Measurements from ENCODE around the gene CPXM2. TPM values are rescaled to one million over a fixed set of nuclear protein-coding genes. Genes with fewer than 3 reads are reported as not detected.

Gene CPXM2
- total RNA-seq, 1 donor from 2014 or later = 4.6 TPM

- intact Hi-C loops (cut with DNase I) = no loop called here
- no peak for DNase-seq (ENCODE audit: missing footprints)
- ATAC-seq = no peak
Measured at GRCh38 chr10:123882681-123883445, 8.7 kb downstream of the CPXM2 start.

- ATAC-seq (no peak), DNase-seq (ENCODE audit: missing footprints) (no peak)
- intact Hi-C loops (cut with DNase I) = no loop called here
Measured at GRCh38 chr10:123882177-123882576, 9.4 kb downstream of the CPXM2 start.

GRCh38 chr10:123879606-123880257 lies 11.9 kb downstream of the CPXM2 start:
- DNase-seq (ENCODE audit: missing footprints) (no peak), ATAC-seq (no peak)
- intact Hi-C loops (cut with DNase I) = no loop called here

GRCh38 chr10:123878666-123879303 lies 12.8 kb downstream of the CPXM2 start:
- ATAC-seq = no peak
- no peak for DNase-seq (ENCODE audit: missing footprints)
- intact Hi-C loops (cut with DNase I) = no loop called here

- ATAC-seq (no peak), DNase-seq (ENCODE audit: missing footprints) (no peak)
- intact Hi-C loops (cut with DNase I) = no loop called here
Measured at GRCh38 chr10:123870260-123870659, 21.3 kb downstream of the CPXM2 start.

- intact Hi-C loops (cut with DNase I) = no loop called here
- no peak for ATAC-seq
- no peak for DNase-seq (ENCODE audit: missing footprints)
Measured at GRCh38 chr10:123869020-123869414, 22.6 kb downstream of the CPXM2 start.

GRCh38 chr10:123868038-123869019 lies 23.3 kb downstream of the CPXM2 start:
- no peak for ATAC-seq

GRCh38 chr10:123865880-123866279 lies 25.7 kb downstream of the CPXM2 start:
- ATAC-seq = no peak
- intact Hi-C loops (cut with DNase I) = no loop called here
- DNase-seq (ENCODE audit: missing footprints) = no peak

More at GRCh38 chr10:123868038-123869019, 23.3 kb downstream of the CPXM2 start:
- intact Hi-C loops (cut with DNase I) = no loop called here
- DNase-seq (ENCODE audit: missing footprints) = no peak

GRCh38 chr10:123865350-123865749 lies 26.3 kb downstream of the CPXM2 start:
- intact Hi-C loops (cut with DNase I) = no loop called here
- DNase-seq (ENCODE audit: missing footprints) (no peak), ATAC-seq (no peak)

GRCh38 chr10:123864923-123865322 lies 26.7 kb downstream of the CPXM2 start:
- intact Hi-C loops (cut with DNase I) = no loop called here
- DNase-seq (ENCODE audit: missing footprints) = no peak
- ATAC-seq = no peak

GRCh38 chr10:123863721-123864482 lies 27.7 kb downstream of the CPXM2 start:
- ATAC-seq (no peak), DNase-seq (ENCODE audit: missing footprints) (no peak)
- intact Hi-C loops (cut with DNase I) = no loop called here

GRCh38 chr10:123863183-123863575 lies 28.4 kb downstream of the CPXM2 start:
- intact Hi-C loops (cut with DNase I) = no loop called here
- ATAC-seq (no peak), DNase-seq (ENCODE audit: missing footprints) (no peak)

- no peak for ATAC-seq
Measured at GRCh38 chr10:123862421-123863182, 29.0 kb downstream of the CPXM2 start.

GRCh38 chr10:123860856-123861255 lies 30.8 kb downstream of the CPXM2 start:
- DNase-seq (ENCODE audit: missing footprints) = no peak
- intact Hi-C loops (cut with DNase I) = no loop called here

More at GRCh38 chr10:123862421-123863182, 29.0 kb downstream of the CPXM2 start:
- no peak for DNase-seq (ENCODE audit: missing footprints)
- intact Hi-C loops (cut with DNase I) = no loop called here

GRCh38 chr10:123860209-123860608 lies 31.4 kb downstream of the CPXM2 start:
- no peak for DNase-seq (ENCODE audit: missing footprints)
- ATAC-seq = no peak
- intact Hi-C loops (cut with DNase I) = no loop called here

More at GRCh38 chr10:123860856-123861255, 30.8 kb downstream of the CPXM2 start:
- ATAC-seq = no peak

GRCh38 chr10:123859653-123860050 lies 32.0 kb downstream of the CPXM2 start:
- intact Hi-C loops (cut with DNase I) = no loop called here
- no peak for DNase-seq (ENCODE audit: missing footprints)
- no peak for ATAC-seq

GRCh38 chr10:123858907-123859652 lies 32.5 kb downstream of the CPXM2 start:
- no peak for DNase-seq (ENCODE audit: missing footprints)
- ATAC-seq = no peak
- intact Hi-C loops (cut with DNase I) = no loop called here
